ENCODE data around the gene GREB1.
"Not testable (repeated sequence)": the region's sequence is repeated elsewhere in the genome, so short reads cannot be mapped to it uniquely, and the experiment has no call there.

The GREB1 gene

DNA sequence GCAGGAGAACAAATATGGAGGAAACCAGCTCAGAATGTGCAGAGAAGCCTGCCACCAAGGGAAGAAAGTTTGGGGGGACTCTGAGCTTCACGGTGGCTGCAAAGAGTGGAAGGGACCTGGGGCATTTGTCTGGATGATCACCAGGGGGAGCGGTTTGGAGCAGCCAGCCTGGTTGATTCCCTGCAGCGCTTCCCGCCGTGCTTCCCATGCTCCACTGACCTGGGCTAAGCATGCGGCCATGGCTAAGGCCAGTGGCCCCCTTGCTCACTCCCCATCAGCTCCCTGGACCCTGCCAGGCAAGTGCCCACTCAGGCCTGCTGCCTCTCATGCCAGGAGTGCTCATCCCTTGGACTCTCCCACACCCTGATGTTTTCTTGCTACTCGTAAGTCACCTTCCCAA is 109.1 kb downstream of the GREB1 start:
- DNase-seq: no peak

DNA sequence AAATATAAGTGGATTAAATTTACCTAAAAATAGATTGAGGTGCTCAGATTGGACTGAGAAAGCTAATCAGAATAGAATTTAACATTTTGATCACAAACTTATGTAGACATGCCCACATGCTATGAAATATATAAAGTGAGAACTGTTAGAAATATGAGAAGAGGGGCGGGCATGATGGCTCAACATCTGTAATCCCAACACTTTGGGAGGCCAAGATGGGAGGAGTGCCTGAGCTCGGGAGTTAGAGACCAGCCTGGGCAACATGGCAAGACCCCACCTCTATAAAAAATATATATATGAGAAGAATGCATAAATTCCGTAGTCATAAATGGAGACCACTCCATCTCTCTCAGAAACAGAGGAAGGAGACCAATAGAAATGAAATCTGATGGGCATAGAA is 110.4 kb downstream of the GREB1 start:
- no peak for DNase-seq

DNA sequence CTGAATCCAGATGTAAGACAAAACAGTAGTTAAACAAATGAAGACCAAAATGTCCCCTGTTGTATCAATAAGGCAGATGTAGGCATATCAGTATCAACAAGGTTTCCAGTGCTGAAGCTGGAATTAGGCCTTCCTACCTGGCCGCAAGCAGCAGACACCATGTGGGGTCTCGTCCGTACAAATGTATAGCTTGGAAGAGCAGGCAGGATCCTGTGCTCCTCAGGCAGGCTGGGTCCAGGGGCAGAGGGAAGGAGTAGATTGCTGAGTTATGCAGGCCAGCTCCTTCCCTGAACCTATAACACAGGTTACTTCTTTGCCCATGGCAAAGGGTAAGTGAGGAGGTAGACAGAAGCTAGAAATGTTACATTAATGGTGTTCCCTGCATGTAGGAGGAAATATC is 112.7 kb downstream of the GREB1 start:
- no peak for DNase-seq

DNA sequence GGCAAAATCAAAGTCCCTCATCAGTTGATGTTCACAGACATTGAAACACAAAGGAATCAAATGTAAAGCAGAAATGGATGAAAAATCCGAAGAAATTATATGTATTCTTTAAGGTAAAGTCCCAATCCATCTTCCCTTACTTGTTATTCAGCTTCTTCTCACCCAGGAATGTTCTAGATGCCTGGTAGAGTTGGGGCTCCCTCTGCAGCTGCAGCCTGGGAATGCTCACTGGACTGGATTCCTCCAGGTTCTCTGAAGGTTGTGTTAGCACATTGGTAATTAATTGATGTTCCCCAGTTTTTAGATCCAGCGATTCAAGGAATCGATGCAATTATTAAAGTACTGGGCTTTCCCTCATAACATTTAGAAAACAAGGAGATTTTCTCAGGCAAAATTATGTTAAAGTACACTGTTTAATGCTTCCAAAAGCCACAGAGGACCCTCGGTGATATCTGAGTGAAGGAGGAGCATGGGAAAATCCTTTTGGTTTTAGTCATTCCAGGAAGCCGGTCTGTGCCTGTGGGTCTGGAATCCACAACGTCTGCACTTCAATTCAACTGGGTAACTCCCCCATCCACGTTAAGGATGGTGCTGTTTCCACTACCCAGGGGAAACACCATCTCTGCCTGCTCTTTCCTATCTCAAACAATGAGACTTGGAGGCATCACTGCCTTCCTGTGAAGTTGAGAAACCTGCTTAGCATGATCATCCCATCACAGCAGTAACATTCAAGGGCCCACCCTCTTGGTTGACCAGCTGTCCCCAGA is 114.2 kb downstream of the GREB1 start:
- no peak for DNase-seq

DNA sequence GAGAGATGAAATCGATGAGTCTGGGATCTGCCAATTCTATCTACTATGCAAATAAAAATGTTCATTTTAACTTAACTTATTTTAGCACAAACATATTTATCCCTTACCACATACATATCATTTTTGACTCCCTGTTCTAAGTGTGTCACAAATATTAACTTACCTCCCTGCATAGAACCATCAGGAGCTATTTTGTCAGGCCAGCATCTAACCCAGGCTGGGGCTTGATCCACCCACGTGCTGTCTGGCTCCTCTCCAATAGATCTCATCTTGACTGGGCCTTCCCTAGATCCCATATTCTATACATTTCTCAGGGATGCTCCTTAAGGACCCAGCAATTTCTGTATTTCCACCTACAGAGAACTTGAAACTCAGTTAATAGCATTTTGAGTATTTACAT is 115.2 kb downstream of the GREB1 start:
- no peak for DNase-seq

DNA sequence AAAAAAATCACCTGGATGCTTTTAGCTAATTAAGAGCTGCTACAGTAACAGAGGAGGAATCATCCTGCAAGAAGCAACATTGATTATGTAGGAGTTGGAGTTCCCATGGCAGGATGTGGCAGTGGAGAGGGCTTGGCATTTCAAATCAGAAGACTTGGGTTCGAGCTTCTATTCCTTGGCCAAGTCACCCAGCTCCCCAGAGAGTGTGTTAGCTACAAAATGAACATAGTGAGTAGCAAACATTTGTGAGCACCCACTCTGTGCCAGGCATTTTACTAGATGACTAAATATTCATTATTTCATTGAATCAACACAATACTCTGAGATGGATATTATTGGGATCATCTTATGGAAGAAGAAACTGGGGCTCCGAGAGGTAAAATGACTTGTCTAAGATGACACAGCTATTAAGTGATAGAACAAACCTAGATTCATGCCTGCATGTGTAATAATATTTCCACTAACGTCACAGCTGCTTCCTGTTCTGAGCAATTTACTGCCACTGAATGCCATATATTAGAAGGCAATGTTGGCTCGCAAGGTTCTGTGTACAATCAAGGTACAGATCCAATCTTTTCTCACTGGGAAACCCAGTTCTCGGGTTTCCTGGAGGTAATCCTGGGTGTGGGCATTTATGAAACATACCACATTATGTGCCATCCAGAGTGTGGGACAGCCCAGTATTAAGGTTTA is 118.2 kb downstream of the GREB1 start:
- DNase-seq: no peak

DNA sequence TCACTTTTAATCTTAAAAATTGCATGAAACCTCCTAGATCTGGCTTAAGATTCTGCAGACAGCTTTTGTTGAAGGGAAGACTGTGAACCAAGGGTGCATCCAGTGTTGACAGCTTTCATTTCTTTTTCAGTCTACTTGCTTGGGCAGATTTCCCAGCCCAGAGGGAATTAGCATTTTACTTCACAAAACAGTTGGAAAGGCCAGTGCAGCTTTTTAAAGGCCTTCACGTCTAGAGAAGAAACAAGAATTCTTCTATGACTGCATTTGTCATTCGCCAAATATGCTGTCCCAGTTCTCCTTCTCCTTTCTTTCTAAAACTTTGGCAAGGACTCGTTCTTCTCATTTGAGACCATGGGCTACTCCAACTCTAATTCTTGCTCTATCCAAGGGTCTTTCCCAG is 118.7 kb downstream of the GREB1 start:
- no peak for DNase-seq

DNA sequence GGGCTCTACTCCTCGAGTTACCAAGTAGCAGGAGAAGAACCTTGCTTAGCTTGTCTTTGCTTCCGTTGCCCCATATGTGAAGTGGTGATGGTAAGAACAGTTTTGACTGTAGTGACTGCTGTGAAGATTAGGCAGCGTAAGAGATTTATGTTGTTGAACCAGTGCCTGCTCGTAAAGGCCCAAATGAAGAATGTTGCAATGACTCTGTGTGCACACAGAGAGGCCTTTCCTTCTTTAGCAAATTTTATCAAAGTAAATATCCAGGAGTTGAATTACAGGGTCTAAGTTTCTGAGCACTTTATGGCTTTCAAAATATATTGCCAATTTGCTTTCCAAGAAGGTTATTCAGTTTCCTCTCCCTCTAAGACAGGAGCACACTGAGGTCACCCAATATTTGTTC is 121.7 kb downstream of the GREB1 start:
- no peak for DNase-seq

DNA sequence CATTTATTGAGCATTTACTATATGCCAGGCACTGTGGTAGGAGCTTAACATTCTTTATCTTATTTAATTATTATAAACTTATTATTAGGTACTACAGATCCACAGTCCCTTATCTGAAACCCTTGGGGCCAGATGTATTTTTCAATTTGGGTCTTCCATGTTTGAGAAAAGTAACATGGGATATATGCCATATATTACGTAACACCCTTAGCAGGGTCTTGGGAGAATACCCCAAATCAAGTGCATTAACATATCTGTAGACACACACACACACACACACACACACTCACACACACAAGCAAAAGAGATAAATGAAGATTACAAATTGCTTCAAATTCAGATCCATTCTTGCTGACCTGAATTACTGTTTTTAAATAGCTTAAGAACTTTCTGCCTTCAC is 122.4 kb downstream of the GREB1 start:
- no peak for DNase-seq

DNA sequence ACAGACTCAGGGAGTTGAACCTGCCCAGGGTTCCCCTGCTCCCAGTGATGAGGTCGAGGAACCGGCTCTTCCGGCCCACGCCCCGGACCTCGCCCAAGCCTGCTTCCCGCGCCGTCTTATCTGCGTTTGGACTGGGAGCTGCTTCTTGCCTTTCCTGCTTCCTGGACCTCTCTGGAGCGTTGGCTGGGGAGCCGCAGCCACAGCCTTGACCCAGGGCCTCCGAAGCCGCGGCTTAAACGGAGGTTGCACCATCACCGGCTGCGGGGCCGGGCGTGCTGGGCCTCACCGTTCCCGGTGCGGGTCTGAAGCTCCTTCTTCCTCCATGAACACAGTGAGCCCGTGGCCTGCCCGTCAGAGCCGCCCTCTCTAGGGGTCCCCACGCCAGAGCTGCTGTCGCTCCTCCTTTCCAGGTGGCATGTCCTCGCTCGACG is 122.8 kb downstream of the GREB1 start:
- DNase-seq: no peak

DNA sequence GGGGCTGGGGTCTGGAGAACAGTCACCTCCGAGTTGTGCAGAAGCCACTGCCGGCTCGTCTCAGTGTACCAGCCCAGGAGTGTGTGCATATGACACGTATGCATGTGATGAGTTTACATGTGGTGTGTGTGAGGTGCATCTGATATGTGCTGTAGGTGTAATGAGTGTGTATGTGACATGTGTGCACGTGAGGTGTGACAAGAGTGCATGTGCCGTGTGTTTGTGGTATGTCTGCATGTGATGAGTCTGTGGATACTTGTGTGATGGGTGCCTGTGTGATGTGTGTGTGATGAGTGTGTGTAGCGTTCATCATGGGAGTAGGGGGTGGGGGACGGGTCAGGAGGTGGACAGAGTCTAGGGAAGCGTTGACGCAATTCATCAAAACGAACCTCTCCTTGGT is 123.3 kb downstream of the GREB1 start:
- DNase-seq: no peak

DNA sequence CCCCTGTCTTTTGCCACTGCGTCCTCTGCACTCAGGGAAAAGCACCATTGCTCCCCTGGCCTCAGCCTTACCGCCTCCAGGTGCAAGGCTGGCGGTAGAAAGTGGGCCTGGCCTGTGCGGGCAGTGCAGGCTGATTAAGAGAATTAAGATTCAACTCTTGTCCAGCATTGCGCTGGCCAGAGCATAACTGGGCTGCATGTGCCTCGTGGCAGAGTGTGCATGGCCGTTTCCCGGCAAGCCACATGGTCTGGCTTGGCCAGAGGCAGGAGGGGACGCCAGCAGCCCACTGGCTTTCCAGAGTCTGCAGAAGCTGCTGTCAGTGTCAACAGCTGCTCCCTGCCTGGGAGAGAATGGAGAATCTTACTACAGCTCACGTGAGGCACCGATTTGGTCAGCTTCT is 123.8 kb downstream of the GREB1 start:
- no peak for DNase-seq

DNA sequence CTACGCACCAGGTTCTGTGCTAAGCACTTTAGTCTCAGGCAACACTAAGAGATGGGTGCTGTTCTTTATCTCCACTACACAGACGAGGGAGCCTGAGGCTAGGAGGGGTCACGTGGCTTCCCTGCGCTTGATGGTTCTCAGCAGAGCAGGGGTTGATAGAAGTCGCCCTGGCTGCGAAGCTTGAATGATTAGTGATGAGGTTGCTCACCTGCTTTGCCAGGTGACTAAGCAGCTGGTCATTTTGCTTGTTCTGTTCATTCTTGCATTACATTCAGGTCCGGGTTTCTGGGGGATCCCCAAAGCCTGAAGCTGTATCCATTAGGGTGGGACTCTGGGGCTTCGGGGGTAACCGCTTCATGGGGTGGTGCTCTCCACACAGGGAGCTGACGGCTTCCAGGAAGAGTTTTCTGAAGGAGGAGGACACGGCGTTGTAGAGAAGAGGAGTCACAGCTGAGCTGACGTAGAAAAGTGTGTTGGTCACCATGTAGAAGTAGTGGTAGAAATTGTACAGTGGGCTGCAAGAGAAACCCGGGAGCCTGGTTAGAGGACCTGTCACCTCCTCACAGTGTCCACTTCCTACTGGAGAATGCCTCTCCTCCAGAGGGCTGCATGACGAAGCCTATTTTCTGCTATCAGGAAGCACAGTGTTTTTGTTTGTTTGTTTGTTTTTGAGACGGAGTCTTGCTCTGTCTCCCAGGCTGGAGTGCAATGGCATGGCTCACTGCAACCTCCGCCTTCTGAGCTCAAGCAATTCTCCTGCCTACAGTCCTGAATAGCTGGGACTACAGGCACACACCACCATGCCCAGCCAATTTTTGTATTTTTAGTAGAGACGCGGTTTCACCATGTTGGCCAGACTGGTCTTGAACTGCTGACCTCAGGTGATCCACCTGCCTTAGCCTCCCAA is 124.6 kb downstream of the GREB1 start:
- DNase-seq: no peak

DNA sequence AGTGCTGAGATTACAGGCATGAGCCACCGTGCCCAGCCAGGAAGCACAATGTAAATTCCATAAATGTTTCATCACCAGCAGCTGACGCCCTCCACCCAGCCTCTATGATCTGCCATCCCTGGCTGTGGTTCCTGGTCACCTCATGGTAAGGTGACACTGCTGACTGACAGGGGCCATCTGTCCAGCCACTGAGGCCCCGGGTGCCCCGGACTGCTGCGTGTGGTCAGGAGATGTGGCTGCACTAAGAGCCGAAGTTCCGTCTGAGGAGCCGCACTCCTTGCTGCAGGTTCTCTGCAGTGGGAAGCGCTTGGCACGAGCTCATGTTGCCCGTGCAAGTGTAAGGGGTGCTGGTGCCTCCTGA is 125.2 kb downstream of the GREB1 start:
- no peak for DNase-seq

DNA sequence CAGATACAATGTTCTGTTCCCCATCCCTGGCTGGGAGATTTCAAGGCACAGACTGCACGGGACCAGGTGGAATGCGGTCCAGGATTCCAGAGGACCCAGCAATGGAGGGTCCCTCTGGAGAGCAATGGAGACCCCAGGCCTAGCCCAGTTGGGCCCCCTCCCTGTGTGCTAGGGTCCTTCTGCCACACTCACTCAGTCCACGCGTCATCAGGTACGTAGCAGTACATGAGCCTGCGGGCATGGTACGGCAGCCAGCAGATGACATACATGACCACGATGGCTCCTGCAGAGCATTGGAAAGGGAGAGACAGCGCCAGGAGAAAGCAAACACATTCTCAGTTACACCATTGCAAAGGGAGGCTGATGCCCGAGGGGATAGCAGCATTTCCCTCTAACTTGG is 126.0 kb downstream of the GREB1 start:
- no peak for DNase-seq

DNA sequence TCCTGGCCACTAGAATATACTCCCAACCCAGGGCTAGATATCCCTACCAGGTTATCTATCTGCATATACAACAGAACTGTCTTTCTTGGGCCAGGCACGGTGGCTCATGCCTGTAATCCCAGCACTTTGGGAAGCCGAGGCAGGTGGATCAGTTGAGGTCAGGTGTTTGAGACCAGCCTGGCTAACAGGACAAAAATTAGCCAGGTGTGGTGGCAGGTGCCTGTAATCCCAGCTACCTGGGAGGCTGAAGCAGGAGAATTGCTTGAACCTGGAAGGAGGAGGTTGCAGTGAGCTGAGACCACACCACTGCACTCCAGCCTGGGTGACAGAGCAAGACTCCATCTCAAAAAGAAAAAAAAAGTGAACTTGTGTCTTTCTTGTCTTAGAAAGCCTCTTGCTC is 126.6 kb downstream of the GREB1 start:
- not testable (repeated sequence) for DNase-seq

DNA sequence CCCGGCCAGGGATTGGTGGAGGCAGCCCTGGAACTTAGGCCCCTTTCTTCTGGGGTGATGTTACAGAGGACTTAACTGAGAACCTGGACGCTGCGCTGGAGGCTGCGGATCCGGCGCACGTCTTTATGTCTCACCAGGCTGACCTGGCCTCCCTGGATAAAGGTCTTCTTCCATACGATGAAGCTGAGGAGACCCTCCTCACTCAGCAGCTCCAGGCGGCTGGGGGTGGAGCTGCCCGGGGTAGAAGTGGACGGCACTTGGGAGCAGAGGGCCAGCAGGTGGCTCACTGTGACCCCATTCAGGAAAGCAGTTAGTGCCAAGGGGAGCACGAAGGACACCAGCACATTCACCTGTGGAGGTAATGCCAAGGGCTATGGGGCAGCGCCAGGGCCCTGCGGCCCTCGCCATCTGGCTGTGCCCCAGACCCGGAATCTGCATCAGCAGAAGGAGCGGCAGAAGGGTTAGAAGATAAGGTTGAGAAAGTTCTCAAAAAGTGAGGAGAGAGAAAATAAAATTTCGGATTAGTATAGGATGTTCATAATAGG is 128.1 kb downstream of the GREB1 start:
- DNase-seq: no peak

DNA sequence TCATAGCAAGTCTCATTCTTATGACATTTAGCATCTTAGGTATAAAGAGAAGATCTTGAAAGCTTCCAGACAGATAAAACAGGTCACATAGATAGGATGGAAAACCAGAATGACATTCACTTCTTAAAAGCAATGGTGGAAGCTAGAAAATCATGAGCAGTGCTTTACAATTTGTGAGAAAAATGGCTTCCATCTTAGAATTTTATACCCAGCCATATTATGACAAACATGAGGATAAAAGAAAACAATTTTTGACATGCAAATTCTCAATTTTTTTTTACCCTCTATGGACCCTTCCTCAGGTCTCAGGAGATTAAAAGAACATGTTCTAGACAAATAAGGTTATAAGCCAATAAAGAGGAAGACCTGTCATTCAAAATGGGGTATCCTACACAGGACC is 129.0 kb downstream of the GREB1 start:
- DNase-seq: no peak

DNA sequence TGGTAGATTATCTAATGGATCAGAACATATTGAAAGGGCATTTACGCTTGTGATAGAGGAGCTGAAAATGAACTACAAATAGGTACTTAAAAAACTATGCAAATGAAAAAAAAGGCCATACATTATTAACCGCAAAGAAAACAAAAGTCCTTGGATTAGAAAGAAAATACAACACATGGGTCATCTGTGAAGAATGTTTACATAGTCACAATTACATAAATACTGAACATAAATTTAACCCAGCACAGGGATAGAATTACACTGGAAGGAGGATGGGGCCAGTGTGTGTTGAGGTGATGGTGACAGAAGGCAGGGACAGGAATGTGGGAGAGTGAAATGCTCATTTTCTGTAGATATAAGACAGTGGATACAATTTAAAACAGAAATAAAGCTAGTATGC is 129.6 kb downstream of the GREB1 start:
- DNase-seq: no peak

DNA sequence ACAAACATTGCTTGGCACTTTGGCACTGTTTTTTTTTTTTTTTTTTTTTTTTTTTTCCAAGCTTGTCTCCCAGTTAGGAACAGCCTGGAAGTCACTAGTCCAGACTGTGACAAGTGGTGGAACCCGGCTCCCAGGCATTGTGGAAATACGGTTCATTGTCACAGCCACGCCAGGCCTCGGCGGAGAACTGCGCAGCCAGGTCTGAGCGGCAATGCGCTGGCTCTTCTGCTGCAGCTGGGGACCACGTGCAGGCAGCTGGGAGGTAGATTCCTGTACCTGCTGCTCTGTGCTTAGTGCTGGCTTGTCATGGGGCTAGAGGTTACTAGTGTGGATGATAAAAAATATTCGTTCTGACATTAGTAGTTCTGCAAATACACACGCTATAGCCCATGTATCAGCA is 131.2 kb downstream of the GREB1 start:
- DNase-seq: no peak

DNA sequence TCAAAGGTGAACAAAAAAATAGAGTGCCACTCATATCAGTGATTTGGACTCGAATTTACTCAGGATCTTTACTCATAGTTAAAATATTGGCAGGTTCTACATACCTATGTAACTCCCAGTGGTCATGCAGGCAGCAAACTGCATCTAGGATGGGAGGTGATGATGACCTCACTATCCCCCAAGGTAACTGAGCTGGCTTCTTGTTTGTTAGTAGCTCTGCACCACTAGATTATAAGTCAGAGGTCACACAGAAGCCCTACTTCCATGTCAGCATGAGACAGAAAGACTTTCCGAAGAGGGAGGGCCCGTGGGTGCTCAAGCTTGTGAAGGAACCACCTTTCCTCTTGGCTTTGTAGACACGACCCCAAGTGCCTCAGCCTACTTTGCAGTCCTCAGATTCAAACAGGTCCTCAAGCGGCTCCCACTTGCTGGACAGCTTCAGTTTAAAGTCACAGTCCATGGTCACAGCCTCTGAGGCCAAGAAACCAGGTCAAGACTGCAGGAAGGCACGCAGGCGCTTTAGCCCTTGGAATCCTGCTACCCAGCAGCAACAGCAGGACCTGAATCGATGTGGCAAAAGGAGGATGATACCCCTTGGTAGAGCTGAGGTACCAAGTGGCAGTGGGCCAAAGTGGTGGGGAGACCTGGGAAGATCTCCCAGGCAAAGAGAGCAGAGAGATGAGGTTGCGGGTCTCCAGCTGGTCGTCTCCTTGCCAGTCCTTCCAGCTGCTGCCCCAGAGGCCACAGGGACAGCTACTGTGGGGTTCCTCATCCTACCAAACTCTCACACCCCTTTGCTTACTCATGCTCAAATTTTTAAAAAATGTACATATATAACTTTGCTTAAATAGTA is 131.9 kb downstream of the GREB1 start:
- DNase-seq: no peak

DNA sequence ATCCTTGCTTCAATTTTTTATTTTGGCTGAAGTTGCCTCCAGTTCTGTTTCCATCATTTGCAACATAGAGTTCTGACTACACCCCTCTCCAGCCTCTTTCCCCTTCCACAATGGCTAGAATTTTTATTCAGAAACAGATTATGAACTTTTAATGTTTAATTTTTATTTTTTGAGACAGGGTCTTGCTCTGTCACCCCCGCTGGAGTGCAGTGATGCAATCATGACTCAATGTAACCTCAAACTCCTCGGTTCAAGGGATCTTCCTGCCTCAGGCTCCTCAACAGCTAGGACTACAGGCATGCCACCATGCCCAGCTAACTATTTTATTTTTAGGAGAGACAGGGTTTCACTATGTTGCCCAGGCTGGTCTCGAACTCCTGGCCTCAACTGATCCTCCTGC is 133.3 kb downstream of the GREB1 start:
- DNase-seq: no peak
